ENCODE results near the gene NR0B1.

Gene NR0B1

DNA sequence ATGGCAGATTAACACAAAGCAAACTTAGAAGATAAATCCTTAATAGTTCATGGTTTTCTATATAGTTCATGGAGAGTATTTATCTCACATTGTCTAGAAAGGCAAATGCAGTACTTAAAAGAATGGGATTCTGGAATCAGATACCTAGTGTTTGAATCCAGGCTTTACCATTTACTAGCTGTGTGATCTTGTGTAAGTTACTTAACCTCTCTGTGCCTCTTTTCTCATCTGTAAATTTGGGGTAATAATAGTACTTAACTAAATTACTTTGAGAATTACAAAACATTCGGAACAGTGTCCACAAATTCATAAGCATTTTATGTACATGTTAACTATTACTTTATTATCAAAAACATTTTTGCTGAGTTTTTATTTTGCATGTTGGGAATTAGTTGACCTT is 46.4 kb downstream of the NR0B1 start:
- no peaks in the 10 kb centered on the region for H3K27me3 ChIP-seq (replicated peaks)
- H3K4me3 ChIP-seq (ENCODE audit: low read depth, low read length) = no peak overlapping the region
- TF ChIP-seq, protein P1, sequence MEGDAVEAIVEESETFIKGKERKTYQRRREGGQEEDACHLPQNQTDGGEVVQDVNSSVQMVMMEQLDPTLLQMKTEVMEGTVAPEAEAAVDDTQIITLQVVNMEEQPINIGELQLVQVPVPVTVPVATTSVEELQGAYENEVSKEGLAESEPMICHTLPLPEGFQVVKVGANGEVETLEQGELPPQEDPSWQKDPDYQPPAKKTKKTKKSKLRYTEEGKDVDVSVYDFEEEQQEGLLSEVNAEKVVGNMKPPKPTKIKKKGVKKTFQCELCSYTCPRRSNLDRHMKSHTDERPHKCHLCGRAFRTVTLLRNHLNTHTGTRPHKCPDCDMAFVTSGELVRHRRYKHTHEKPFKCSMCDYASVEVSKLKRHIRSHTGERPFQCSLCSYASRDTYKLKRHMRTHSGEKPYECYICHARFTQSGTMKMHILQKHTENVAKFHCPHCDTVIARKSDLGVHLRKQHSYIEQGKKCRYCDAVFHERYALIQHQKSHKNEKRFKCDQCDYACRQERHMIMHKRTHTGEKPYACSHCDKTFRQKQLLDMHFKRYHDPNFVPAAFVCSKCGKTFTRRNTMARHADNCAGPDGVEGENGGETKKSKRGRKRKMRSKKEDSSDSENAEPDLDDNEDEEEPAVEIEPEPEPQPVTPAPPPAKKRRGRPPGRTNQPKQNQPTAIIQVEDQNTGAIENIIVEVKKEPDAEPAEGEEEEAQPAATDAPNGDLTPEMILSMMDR (IDR thresholded peaks at IDR 0.05; ENCODE audit: low read depth, low read length, missing control alignments) = no peak
- no peak for DNase-seq
- H3K36me3 ChIP-seq (replicated peaks) = no peaks in the 10 kb centered on the region
- no peak overlapping the region for H3K27ac ChIP-seq
- in situ Hi-C loops (cut with HindIII; ENCODE audit: low pct_ligation_motif_present, low sequenced_read_pairs) = no loop called here

DNA sequence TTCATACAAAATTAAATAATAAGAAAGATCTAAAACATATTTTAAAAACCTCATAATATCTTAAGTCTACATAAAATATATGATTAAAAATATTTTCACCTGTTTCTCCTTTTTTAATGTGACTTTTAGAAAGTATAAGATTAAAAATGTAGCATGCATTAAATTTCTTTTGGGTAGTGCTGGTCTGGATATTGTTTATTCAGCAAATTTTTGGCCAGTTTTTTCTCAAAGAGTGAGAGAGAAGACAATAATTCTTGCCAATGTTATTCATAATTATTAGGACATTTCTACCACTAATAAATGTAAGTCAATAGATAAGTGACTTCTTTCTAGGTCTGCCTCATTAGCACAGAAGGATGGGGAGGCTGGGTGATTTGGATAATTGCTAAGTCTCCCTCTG is 48.2 kb downstream of the NR0B1 start:
- in situ Hi-C loops (cut with HindIII; ENCODE audit: low pct_ligation_motif_present, low sequenced_read_pairs) = no loop called here
- TF ChIP-seq, protein P1 (IDR thresholded peaks at IDR 0.05; ENCODE audit: low read depth, low read length, missing control alignments) = no peak

DNA sequence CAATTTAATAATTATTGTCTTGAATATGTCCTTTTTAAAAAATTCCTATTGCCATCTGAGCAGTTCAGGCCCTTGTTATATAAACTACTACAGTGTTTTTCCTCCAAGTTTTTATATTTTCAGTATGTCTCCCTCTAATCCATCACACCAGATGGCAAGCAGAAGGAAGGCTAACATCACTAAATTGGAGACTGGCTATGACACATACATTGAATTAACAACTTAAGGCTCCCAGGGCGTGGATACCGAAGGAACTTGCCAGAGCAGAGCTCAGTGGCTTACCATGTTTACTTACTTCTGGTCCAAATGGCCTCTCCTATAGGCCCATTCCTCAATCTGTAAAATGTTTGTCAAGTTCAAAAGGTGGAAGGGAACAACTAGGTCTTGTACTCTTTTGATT is 49.3 kb downstream of the NR0B1 start:
- in situ Hi-C loops (cut with HindIII; ENCODE audit: low pct_ligation_motif_present, low sequenced_read_pairs) = no loop called here
- no peaks in the 10 kb centered on the region for H3K36me3 ChIP-seq (replicated peaks)
- no peak overlapping the region for H3K4me3 ChIP-seq (ENCODE audit: low read depth, low read length)
- no peak overlapping the region for H3K27ac ChIP-seq
- TF ChIP-seq, protein P1 (IDR thresholded peaks at IDR 0.05; ENCODE audit: low read depth, low read length, missing control alignments) = no peak
- no peak for DNase-seq
- H3K27me3 ChIP-seq (replicated peaks) = no peaks in the 10 kb centered on the region

More for the DNA sequence above, 48.2 kb downstream of the NR0B1 start:
- H3K27me3 ChIP-seq (replicated peaks) = no peaks in the 10 kb centered on the region
- no peak overlapping the region for H3K27ac ChIP-seq
- H3K36me3 ChIP-seq (replicated peaks) = no peaks in the 10 kb centered on the region
- H3K4me3 ChIP-seq (ENCODE audit: low read depth, low read length) = no peak overlapping the region
- DNase-seq = no peak
